ENCODE data around the gene DFFB. TPM values are rescaled to one million over a fixed set of nuclear protein-coding genes. Genes with fewer than 3 reads are reported as not detected.

DFFB gene
- total and polyA plus RNA-seq, 9 of the 15 experiments (the other 6 are each of a cell fraction or from before 2014, with no cell fraction given): 2.3 to 15.8 (median 11.5) TPM

GRCh38 chr1:3856923-3857790 lies at the start of gene DFFB, which contains the start of gene CEP104 (continued):
- TF ChIP-seq ZNF740 (CRISPR knock-in tag; IDR thresholded peaks at IDR 0.05) (no peak), ZNF740 (tag; IDR thresholded peaks at IDR 0.05) (no peak), ZMIZ1 (IDR thresholded peaks at IDR 0.05; ENCODE audit: low read depth in 2 of 2, low read length in 2 of 2) (no peak), HLTF (IDR thresholded peaks at IDR 0.05) (no peak), EWSR1 (IDR thresholded peaks at IDR 0.05; ENCODE audit: borderline replicate concordance, low read depth, partially characterized antibody) (no peak), AFF1 (IDR thresholded peaks at IDR 0.05; ENCODE audit: low read depth in 1 of 2, partially characterized antibody in 2 of 2) (peak in 1 of 2 experiments; percentile 82), ZNF79 (CRISPR knock-in tag; IDR thresholded peaks at IDR 0.05; ENCODE audit: low read depth) (no peak), NUFIP1 (IDR thresholded peaks at IDR 0.05; ENCODE audit: partially characterized antibody) (no peak), NELFE (IDR thresholded peaks at IDR 0.05; ENCODE audit: insufficient read depth, insufficient read length) (no peak), HEY1 (CRISPR knock-in tag; IDR thresholded peaks at IDR 0.05; ENCODE audit: borderline replicate concordance) (no peak), SMARCE1 (IDR thresholded peaks at IDR 0.05) (no peak), ZNF57 (CRISPR knock-in tag; IDR thresholded peaks at IDR 0.05) (no peak), GABPB1 (CRISPR knock-in tag; IDR thresholded peaks at IDR 0.05) (peak; percentile 85; the same call in 1 of the 2 replicates), ADNP (tag; IDR thresholded peaks at IDR 0.05) (no peak), RNF2 (IDR thresholded peaks at IDR 0.05) (peak; percentile 62; the same call in 1 of the 2 replicates), PTBP1 (IDR thresholded peaks at IDR 0.05; ENCODE audit: low read depth, low read length) (no peak), ZNF41 (CRISPR knock-in tag; conservative IDR thresholded peaks at IDR 0.05) (no peak), CHCHD3 (CRISPR knock-in tag; IDR thresholded peaks at IDR 0.05) (no peak), NCOA4 (IDR thresholded peaks at IDR 0.05; ENCODE audit: partially characterized antibody) (no peak), RB1 (IDR thresholded peaks at IDR 0.05; ENCODE audit: low read depth) (0 out of 2 replicates have a peak, but pooled peaks have one; percentile 27), ZNF232 (CRISPR knock-in tag; IDR thresholded peaks at IDR 0.05) (peak; percentile 84)

Measured in K562 (cell line).